Fibroblast of skin of abdomen (primary cell): Measurements from ENCODE around the gene JRKL. TPM values are rescaled to one million over a fixed set of nuclear protein-coding genes. Genes with fewer than 3 reads are reported as not detected.

Experiments used
- DNase-seq: peaks from one replicate; pipeline ENCODE4 v3.0.0-alpha.2; 2013
- polyA plus RNA-seq, 2 experiments: library from polyadenylated mRNA; unstranded; fragments of 120-200 nt; gene quantifications; one replicate each; pipeline ENCODE4 v1.2.1, GENCODE V29; 2013; ENCODE audit not compliant: insufficient read length in 2 of 2

Gene JRKL
- polyA plus RNA-seq (2013, experiment 1 of 2; ENCODE audit: insufficient read length), result 18.6 TPM
- 18.2 TPM for polyA plus RNA-seq (2013, experiment 2 of 2; ENCODE audit: insufficient read length)

DNA sequence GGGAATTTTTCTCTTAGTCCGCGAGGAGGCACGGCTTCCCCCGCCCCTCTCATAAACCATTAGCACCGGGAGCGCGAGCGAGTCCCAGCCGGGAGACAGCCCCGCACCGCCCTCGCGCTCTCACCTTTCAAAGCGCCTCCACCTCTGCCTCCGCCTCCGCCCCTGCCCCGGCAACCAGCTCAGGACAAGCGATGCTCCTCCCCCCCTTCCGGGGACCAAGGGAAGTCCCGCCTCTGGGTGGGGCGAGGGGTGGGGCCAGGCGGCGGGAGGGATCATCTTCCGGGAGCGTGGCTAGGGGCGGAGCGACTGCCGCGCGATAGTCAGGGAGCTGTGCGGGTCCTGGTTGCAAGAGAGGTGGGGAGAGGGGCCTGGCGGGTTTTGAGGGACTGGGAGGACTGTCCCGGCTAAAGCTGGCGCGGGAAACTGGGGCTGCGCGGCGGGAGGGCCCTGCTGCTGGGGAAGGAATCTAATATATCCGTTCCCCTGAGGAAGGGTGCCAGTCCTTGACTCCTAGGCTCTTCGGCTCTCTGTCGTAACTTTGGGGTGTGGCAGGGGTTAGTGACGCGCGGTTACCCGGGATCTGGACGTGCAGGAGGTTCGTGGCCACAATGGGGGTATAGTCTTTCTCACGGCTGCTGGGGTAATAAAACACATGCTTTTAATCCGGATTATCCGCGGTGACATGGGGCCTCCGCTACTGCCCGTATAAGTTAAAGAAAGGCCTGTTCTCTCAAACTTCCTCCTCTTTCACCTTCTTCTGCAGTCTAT is at the start of gene JRKL, which contains the start of gene CCDC82:
Gene JRKL, plus strand, starts transcription at position 294 of the 768 bp plus-strand sequence. CDS start 637 bp downstream, outside the sequence.
Gene CCDC82, minus strand, starts transcription at position 193 of the 768 bp plus-strand sequence. CDS start 5,165 bp downstream, outside the sequence.
- peak; percentile 96 for DNase-seq

DNA sequence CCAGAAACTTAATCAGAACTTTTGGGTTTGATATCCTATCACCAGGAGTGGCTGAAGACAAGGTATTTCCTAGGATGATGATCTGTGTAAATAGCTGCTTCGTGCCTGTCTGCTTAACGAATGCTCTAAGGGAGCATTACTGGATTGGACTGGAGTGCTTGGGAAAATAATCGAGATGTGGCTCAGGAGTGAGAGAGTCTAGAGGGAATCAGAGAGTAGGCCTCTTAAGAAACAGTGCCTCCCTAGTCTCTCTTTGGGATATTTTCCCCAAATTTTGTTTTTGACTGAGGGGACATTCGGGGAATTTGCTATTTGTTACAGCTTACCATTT is 49.3 kb upstream of the JRKL start:
- DNase-seq, result no peak

DNA sequence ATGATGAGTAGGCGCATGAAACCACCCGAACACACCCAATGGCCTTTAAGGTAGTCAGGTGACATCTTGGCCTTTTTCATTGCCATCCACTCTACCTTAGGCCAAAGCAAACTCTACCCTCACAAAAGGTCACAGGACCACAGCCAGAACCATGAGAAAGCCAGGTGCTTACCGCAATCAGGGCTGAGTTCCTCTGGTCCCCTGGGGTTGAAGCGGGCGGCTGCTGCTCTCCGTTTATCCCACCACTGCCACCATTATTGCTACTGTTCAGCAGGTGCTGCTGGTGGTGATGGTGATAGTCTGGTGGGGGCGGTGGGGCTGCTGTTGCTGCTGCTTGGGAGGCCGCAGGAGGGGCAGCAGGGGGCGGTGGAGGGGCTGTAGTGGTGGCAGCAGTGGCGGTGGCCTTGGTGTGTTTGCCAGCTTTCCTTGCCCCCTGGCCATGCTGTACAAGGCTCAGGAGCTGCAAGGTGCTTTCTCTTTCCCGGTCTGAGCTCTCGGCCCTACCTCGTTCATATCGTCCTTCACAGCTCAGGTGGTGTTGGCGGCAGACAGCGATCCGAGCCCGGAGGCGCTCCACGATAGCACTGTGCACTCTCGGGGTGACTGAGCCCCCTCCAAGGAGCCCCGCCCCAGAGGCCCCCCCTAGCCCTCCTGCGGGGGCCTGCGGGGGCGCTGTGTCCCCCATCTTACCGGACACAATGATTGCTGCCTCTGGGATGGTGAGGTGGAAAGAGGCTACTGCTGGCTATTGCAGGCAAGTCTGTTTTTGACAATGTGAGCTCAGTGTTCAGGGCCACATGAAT is 48.4 kb upstream of the JRKL start:
- DNase-seq, result peak; percentile 49

DNA sequence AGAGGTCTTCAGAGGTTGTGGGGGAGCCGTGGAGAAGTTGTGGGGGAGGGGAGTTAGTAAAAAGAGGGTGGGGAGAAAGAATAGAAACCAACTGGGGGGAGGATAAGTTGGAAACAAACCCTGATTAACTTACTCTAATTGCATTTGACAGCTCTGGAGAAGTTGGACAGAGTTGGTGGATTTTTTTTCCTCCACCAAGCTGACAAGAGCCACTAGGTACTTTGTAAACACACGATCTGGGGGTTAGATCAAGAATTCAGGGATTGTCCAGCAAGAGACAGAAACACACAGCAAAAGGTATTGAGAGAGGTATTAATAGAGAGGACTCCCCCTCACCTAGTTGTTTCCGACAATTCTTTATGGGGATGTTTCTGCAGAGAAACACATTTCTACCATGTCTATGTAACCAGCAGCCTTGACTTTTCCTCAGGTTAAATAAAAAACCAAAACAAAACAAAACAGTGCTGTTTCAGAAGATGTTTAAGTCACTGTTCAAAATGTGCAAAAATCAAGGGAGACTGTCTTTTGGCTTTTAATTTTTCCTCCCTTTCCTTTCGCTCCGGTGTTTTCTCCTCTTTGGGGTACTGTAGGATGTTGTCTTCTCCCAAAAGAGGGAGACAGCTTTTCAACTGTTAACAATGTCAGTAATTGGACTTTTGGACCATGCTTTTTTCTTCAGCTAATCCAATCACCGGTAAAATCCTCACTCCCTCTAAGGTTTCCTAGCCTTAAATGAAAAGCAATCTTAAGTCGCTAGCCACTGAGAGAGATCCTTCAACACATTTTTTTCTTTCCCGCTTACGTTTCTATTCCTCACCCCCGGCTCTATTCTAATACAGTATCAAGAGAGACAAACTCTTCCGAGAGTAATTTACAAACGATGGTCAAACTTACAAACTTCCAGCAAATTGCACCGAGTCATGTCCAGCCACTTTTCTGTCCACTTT is 47.5 kb upstream of the JRKL start:
- no peak for DNase-seq

GRCh38 chr11:96342961-96343711 is 46.7 kb upstream of the JRKL start, which contains the start of gene MAML2:
Gene MAML2, minus strand, starts transcription at chr11:96343195. Its CDS starts 1,300 bp downstream, at chr11:96341895.
- DNase-seq, result peak; percentile 95

DNA sequence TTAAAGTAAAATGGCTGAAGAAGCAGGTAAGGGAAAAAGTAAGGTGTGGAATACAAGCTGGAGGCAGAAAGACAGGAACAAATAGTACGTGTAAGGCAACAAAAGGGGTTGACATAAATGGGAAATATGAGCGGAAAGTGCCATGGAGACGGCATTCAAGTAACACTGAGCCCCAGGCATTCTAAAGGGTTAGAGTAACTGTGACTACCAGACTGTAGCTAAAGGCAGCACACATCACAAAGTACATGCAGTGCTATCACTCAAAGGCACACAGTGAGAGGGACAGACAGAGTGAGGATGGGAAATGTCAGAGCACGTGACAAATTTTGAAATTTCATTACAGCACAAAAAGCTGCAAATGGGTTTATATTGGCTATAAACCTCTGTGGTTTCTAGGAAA is 33.0 kb upstream of the JRKL start:
- DNase-seq, result no peak

DNA sequence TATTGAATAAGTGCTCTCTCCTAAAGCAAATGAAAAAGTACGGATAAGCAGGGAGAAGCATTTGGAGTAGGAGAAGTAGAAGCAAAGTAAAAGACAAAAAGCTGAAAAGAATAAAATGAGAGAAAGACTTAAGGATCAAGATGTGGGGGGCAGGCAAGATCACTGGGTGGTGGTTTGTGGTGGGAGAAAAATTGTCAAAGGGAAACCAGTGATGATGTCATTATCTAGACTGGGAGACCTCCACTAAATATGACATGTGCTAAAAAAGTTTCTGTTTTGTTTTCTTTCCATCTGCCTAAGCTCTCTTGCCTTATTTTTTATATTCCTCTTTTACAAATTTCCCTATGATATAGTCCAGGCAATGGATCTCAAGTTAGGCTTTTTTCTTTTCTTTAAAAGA is 32.0 kb upstream of the JRKL start:
- DNase-seq, result no peak

GRCh38 chr11:96358321-96358720 is 31.5 kb upstream of the JRKL start:
- no peak for DNase-seq

DNA sequence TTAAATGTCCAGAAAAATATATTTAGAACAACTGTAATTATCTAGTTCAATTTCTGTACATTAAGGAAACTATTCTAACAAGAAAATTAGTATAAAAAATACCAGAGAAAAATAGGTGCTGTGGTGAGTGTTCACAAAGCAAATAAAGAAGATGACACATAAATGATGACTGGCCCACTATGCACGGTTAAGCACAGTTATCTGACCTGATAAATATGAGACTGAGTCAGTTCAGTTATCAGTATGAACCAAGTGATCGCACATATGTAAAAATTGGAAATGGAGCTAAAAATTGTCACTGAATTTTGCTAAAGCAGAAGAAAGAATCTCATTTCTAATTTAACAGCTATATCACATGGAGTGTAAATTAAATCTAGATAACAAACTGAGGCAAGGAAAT is 28.0 kb upstream of the JRKL start:
- DNase-seq, result no peak

DNA sequence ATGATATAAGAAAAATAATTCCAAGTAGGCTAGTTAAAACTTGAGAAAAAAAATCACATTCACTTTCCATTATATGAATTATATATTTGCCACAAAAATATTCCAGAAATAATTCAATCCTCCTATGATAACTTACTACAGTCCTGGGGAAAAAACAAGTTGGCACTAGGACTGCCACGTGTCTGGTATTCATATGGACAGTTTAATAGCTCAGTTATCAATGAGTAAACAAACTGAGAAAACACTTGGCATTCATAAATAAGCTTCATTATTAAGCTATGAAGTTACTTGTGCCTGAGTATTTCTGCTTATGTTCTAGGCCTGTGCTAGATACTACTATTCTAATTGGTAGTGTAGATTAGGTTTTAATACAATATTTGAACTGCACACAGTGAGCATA is 24.3 kb upstream of the JRKL start:
- DNase-seq, result no peak

DNA sequence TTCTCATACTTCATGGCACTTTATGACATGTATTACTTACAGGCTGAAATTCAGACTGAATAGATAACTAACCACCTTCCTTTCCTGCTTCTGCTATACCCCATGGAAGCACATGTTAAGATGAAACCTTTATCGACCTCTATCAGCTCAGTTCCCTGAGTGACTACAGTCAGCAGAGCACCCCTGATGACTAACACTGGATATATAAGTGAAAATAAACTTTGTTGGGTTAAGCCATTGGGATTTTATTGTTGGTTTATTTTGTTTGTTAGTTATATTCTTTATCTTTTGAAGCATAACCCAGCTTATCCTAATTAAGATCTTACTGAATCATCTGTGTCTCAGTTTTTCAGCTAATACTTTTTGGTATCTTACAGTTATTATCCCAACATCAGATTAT is 23.8 kb upstream of the JRKL start:
- DNase-seq, result no peak

DNA sequence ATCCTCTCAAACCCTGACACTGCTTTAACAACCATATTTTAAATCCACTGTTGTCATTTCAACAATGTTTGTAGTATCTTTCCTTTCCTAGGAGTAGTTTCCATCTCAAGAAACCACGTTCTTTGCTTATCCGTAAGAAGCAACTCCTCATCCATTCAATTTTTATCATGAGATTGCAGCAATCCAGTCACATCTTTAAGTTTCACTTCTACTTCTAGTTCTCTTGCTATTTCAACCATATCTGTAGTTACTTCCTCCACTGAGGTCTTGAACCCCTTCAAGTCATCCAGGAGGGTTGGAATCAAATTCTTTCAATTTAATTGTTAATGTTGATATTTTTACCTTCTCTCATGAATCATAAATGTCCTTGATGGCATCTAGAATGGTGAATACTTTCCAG is 22.5 kb upstream of the JRKL start:
- DNase-seq, result no peak

- DNase-seq, result no peak
Observed at GRCh38 chr11:96373826-96374225, 16.0 kb upstream of the JRKL start.

DNA sequence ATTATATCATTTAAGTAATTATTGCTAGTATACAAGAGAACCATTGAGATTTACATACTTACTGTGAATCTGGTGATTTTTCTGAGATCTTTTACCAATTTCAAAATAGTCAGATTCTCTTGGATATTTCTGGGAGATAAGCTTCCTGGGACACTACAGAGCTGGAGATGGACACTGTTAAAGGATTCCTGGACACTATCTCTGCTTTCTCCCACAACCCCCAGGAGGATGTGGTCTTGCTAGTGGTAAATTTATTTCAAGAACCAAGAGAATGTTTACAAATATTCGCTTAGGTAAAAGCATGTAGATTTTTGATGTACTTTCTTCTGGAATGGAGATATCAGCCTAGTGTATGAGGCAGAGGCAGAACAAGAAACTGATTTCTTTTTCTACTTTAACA is 13.0 kb upstream of the JRKL start:
- DNase-seq, result no peak

DNA sequence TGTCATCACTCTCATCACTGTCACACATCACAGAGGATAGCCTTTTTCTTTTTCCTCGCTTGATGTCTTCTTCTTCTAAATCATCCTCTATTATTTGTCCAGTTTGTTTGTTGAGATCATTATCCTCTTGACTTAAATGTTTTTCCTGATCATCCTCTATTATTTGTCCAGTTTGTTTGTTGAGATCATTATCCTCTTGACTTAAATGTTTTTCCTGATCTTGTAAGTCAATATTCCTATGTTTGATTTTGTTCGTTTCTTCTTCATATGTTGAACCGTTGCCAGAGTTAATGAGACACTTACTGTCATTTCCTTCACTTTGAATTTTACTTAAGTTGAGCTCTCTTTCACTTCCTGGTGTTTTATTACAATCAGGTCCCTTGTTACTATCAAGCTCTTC is 5.7 kb upstream of the JRKL start:
- no peak for DNase-seq

- DNase-seq, result no peak
Observed at GRCh38 chr11:96385187-96385586, 4.6 kb upstream of the JRKL start.

GRCh38 chr11:96388891-96389719 is 708 bp upstream of the JRKL start:
- no peak for DNase-seq

DNA sequence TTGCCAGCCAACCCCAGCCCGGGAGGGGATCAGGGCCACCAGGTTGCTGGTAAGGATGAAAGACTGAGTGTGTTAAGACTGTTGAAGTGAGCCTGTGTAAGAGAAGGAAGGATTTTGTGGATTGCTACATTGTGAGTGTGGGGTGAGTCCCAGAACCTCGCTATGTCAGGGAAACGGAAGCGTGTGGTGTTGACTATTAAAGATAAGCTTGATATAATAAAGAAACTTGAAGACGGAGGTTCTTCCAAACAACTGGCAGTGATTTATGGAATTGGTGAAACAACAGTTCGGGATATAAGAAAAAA is 627 bp downstream of the JRKL start:
- no peak for DNase-seq

DNA sequence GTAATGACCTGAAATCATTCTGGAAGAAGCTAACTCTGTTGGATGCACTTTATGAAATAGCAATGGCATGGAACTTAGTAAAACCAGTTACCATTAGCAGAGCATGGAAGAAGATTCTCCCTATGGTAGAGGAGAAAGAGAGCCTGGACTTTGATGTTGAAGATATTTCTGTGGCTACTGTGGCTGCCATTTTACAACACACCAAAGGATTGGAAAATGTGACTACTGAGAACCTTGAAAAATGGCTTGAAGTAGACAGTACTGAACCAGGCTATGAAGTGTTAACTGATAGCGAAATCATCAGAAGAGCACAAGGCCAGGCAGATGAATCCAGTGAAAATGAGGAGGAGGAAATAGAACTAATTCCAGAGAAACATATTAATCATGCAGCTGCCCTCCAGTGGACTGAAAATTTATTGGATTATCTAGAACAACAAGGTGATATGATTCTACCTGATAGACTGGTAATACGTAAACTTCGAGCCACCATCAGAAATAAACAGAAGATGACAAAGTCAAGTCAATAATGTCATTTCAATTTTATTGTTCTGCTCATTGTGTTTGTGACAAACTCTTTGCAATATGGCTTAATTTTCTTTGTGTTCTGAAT is 2.0 kb downstream of the JRKL start:
- DNase-seq, result peak; percentile 2

GRCh38 chr11:96393753-96394348 is 4.0 kb downstream of the JRKL start:
- DNase-seq, result peak; percentile 48
